ENCODE results near the gene LRRK1.

The LRRK1 gene

GRCh38 chr15:101058735-101059134 lies 139.6 kb downstream of the LRRK1 start:
- no peak for DNase-seq (ENCODE audit: low read depth)

- DNase-seq (ENCODE audit: low read depth), result no peak
Observed at GRCh38 chr15:101059381-101060341, 140.5 kb downstream of the LRRK1 start.

GRCh38 chr15:101060576-101061551 lies 141.7 kb downstream of the LRRK1 start:
- no peak for DNase-seq (ENCODE audit: low read depth)

- DNase-seq (ENCODE audit: low read depth), result no peak
Observed at GRCh38 chr15:101062063-101062462, 142.9 kb downstream of the LRRK1 start.

- no peak for DNase-seq (ENCODE audit: low read depth)
Observed at GRCh38 chr15:101062471-101063171, 143.5 kb downstream of the LRRK1 start.

GRCh38 chr15:101063212-101063611 lies 144.1 kb downstream of the LRRK1 start:
- no peak for DNase-seq (ENCODE audit: low read depth)

- DNase-seq (ENCODE audit: low read depth), result no peak
Observed at GRCh38 chr15:101063891-101064794, 145.0 kb downstream of the LRRK1 start.

- no peak for DNase-seq (ENCODE audit: low read depth)
Observed at GRCh38 chr15:101064795-101065569, 145.8 kb downstream of the LRRK1 start.

GRCh38 chr15:101065570-101066221 lies 146.5 kb downstream of the LRRK1 start:
- DNase-seq (ENCODE audit: low read depth), result no peak

- DNase-seq (ENCODE audit: low read depth), result no peak
Observed at GRCh38 chr15:101066501-101067408, 147.6 kb downstream of the LRRK1 start.

- DNase-seq (ENCODE audit: low read depth), result no peak
Observed at GRCh38 chr15:101067660-101068522, 148.7 kb downstream of the LRRK1 start.

- DNase-seq (ENCODE audit: low read depth), result no peak
Observed at GRCh38 chr15:101068523-101068960, 149.4 kb downstream of the LRRK1 start.

GRCh38 chr15:101068961-101069653 lies 149.9 kb downstream of the LRRK1 start:
- no peak for DNase-seq (ENCODE audit: low read depth)

- no peak for DNase-seq (ENCODE audit: low read depth)
Observed at GRCh38 chr15:101069654-101069973, 150.5 kb downstream of the LRRK1 start.

- no peak for DNase-seq (ENCODE audit: low read depth)
Observed at GRCh38 chr15:101070024-101070423, 150.9 kb downstream of the LRRK1 start.

GRCh38 chr15:101070502-101071273 lies 151.5 kb downstream of the LRRK1 start:
- peak; percentile 87 for DNase-seq (ENCODE audit: low read depth)
